NCI-H748 (cell line): ENCODE measurements around the gene ASIC4.

Experiments used
- DNase-seq: peaks from one replicate; lab custom pipeline; 2025; ENCODE audit not compliant: unreplicated experiment; lab: John Stamatoyannopoulos, UW

ASIC4 gene

GRCh38 chr2:219512524-219513216 lies 1.6 kb upstream of the ASIC4 start:
- no peak for DNase-seq

GRCh38 chr2:219513787-219514186 lies 495 bp upstream of the ASIC4 start:
- DNase-seq: no peak

GRCh38 chr2:219514836-219515235 lies 554 bp downstream of the ASIC4 start:
- DNase-seq: no peak

GRCh38 chr2:219515874-219516629 lies 1.8 kb downstream of the ASIC4 start:
- DNase-seq: no peak

GRCh38 chr2:219516888-219517287 lies 2.6 kb downstream of the ASIC4 start:
- no peak for DNase-seq

GRCh38 chr2:219517954-219518778 lies 3.9 kb downstream of the ASIC4 start:
- DNase-seq: no peak

GRCh38 chr2:219519526-219519916 lies 5.2 kb downstream of the ASIC4 start:
- DNase-seq: no peak

GRCh38 chr2:219520079-219520478 lies 5.8 kb downstream of the ASIC4 start:
- DNase-seq: no peak

GRCh38 chr2:219521066-219521880 lies 7.0 kb downstream of the ASIC4 start:
- peak; percentile 24 for DNase-seq

- peak; percentile 54 for DNase-seq
Observed at GRCh38 chr2:219522111-219523030, 8.1 kb downstream of the ASIC4 start.

GRCh38 chr2:219523031-219523671 lies 8.9 kb downstream of the ASIC4 start:
- no peak for DNase-seq

GRCh38 chr2:219524817-219525216 lies 10.5 kb downstream of the ASIC4 start:
- no peak for DNase-seq

GRCh38 chr2:219525533-219526232 lies 11.4 kb downstream of the ASIC4 start:
- DNase-seq: no peak

GRCh38 chr2:219526320-219527075 lies 12.2 kb downstream of the ASIC4 start:
- DNase-seq: no peak

GRCh38 chr2:219527076-219527394 lies 12.8 kb downstream of the ASIC4 start:
- peak; percentile 61 for DNase-seq

GRCh38 chr2:219527472-219527871 lies 13.2 kb downstream of the ASIC4 start:
- no peak for DNase-seq

GRCh38 chr2:219530048-219530963 lies 16.0 kb downstream of the ASIC4 start:
- DNase-seq: peak; percentile 83
